Activated CD8-positive, alpha-beta memory T cell treated with anti-CD3 and anti-CD28 coated beads, Interleukin-2, amount 50 U/mL, for 1 hour (primary cell): ENCODE measurements around the gene TAS2R39.

Experiments used
- DNase-seq: peaks from one replicate; pipeline ENCODE4 v3.0.0-alpha.2; 2020; ENCODE audit errors: extremely low read depth

The TAS2R39 gene

GRCh38 chr7:143216151-143216550 lies 32.9 kb downstream of the TAS2R39 start:
- DNase-seq, result no peak

- no peak for DNase-seq
Measured at GRCh38 chr7:143216686-143217085, 33.5 kb downstream of the TAS2R39 start.

GRCh38 chr7:143217806-143218205 lies 34.6 kb downstream of the TAS2R39 start:
- no peak for DNase-seq

GRCh38 chr7:143221286-143221685 lies 38.1 kb downstream of the TAS2R39 start:
- no peak for DNase-seq

- no peak for DNase-seq
Measured at GRCh38 chr7:143221737-143222136, 38.5 kb downstream of the TAS2R39 start, which contains the start of gene TAS2R40. Gene TAS2R40, plus strand, starts transcription at chr7:143222037. Its CDS starts 42 bp downstream, at chr7:143222079.

- DNase-seq, result no peak
Measured at GRCh38 chr7:143222782-143223181, 39.6 kb downstream of the TAS2R39 start.

- DNase-seq, result no peak
Measured at GRCh38 chr7:143223784-143224183, 40.6 kb downstream of the TAS2R39 start.

GRCh38 chr7:143225047-143225446 lies 41.8 kb downstream of the TAS2R39 start:
- no peak for DNase-seq

- no peak for DNase-seq
Measured at GRCh38 chr7:143227806-143228205, 44.6 kb downstream of the TAS2R39 start.

- no peak for DNase-seq
Measured at GRCh38 chr7:143229054-143229790, 46.0 kb downstream of the TAS2R39 start.

- no peak for DNase-seq
Measured at GRCh38 chr7:143230602-143231457, 47.6 kb downstream of the TAS2R39 start.
